AG20443 (cell line): ENCODE measurements around the gene DVL1.
A peak's percentile ranks its signal among the peaks of the same experiment; 100 is the strongest.
"Not testable (repeated sequence)": the region's sequence is repeated elsewhere in the genome, so short reads cannot be mapped to it uniquely, and the experiment has no call there.

Source experiments
- DNase-seq: peaks from one replicate; pipeline ENCODE4 v3.0.0; 2012; ENCODE audit warnings: low spot score, mixed read lengths

Gene DVL1

DNA sequence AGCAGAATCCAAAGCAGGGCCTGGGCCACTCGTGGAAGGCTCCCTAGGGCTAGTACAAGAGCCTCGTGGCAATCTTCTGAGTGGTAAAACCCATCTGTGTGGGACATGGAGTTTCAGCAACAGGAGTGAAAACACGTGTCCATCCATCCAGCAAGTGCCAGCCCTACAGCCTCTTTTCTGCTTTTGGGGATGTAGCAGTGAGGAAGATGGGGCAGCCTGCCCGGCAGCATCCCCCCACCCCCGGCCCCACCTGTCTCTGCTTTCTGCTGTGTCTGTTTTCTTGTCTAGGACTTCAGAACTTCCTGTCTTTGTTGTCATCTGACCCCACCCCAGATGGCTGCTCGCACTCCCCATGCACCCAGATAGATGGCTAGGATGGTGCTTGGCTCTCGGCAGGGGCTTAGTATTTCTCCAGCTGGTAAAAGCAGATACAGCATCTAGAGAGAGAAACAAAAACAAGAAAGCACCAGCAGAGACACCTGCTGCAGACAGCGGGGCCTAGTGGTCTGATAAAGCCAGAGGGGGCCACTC is 23.1 kb downstream of the DVL1 start:
- DNase-seq, result no peak

GRCh38 chr1:1325288-1326074 is 23.7 kb downstream of the DVL1 start:
- no peak for DNase-seq

- DNase-seq, result peak; percentile 98
Observed at GRCh38 chr1:1324524-1325287, 24.5 kb downstream of the DVL1 start, which contains the start of the genes CPTP and INTS11. TSS of gene CPTP (plus strand) at chr1:1324802. CDS start at chr1:1326911, 2,109 bp downstream. TSS of gene INTS11 (minus strand) at chr1:1324660. CDS start at chr1:1324608, 52 bp downstream.

DNA sequence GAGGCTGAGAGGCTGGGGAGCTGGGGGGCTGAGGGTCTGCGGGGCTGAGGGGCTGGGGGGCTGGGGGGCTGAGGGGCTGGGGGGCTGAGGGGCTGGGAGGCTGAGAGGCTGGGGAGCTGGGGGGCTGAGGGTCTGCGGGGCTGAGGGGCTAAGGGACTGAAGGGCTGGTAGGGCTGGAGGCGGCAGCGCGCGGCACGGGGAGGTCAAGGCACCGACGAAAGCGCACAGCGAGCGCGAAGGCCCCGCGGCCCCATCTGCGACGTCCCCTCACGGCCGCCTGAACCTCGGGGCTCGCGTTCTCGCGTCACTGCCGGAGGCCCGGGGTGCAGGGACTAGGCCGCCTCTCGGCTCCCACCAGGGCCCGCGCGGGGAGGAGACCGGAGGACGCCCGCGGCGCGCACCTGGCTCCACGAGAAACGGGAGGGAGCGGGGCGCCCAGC is 25.1 kb downstream of the DVL1 start:
- DNase-seq, result no peak

DNA sequence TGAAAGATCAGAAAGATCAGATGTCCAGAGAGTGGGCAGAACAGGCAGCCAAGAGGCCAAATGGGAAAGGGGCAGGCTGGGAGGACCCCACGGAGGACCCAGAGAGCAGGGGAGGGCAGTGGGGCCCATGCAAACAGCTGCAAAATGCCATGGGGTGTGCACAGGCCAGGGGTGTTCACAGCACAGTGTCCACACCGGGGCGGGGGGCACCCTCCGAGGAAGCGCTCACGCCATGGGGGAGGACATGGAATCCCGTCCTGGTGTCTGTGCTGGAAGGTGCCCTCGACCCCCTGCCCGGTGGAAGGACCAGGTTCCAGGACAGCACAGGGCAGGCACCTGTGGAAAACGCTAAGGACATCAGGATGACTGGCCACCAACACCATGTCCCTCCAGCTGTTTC is 26.3 kb downstream of the DVL1 start:
- DNase-seq, result no peak

DNA sequence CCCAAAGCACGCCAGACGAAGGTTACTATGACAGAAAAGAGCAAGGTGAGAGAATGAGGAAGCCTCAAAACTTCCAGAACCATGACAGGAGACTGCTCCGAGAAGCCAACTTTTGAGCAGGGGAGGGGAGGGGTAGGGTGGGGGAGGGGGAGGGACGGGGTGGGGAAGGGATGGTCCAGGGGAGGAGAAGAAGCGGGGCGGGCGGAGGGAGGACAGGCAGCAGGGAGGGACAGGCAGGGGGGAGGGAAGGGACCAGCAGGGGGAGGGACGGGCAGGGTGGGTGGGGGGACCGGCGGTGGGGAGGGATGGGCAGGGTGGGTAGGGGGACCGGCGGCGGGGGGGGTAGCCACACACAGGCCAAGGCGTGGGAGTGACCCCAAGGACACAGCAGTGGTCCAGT is 26.8 kb downstream of the DVL1 start:
- no peak for DNase-seq

GRCh38 chr1:1321477-1321876 is 27.7 kb downstream of the DVL1 start:
- no peak for DNase-seq

- DNase-seq, result no peak
Observed at GRCh38 chr1:1320666-1321448, 28.4 kb downstream of the DVL1 start.

DNA sequence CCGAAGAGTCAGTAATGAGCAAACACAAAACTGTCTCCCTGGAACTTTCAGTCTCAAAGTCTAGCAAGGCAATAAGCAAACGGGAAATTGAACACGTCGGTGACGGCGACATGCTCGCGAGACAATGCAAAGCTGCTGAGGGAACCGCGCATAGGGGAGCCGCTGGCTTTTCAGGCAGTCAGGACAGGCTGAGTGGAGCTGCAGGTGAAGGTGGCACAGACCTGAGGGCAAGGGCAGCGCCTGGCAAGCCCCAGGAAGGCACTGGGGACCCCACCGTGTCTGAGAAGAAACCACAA is 29.6 kb downstream of the DVL1 start:
- no peak for DNase-seq

- no peak for DNase-seq
Observed at GRCh38 chr1:1318777-1319645, 30.2 kb downstream of the DVL1 start.

- DNase-seq, result peak; percentile 66
Observed at GRCh38 chr1:1318131-1318652, 31.0 kb downstream of the DVL1 start.

DNA sequence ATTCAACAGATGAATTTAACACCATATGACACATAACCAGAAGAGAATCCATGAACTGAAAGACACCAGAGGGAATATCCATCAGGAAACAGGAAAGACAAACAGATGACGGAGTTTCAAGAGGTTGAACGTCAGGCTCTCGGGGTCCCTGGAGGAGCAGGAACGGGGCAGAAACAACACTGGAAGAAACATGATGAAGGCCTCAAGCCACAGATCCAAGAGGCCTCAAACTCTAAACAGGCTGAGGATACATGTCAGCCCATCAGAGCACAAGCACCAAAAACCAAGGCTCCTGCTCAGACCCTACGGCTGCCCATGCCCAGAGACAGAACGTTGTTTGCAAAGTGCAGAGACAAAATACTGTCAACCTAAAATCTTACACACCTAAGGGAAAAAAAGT is 31.8 kb downstream of the DVL1 start:
- DNase-seq, result no peak

- DNase-seq, result not testable (repeated sequence)
Observed at GRCh38 chr1:1316199-1316598, 33.0 kb downstream of the DVL1 start.

DNA sequence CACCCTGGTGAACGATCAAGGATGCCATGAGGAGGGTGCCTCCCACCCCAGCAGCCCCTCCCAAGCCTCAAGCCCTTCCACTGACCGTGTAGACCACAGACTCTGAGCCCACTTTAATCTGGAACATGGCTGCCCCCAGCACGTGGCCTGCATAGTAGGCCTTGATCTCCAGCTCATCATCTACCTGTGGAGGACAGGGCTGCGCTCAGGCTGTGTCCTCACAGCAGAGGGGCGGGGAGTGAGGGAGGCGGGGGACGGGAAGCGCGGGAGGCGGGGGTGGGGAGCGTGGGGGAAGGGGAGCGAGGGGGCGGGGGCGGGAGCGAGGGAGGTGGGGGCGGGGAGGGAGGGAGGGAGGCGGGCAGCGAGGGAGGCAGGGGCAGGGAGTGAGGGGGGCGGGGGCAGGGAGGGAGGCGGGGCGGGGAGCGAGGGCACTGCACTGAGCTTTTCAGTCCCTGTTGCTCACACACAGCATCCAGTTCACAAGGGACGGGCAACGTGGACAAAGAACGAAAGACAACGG is 33.7 kb downstream of the DVL1 start:
- DNase-seq, result no peak

DNA sequence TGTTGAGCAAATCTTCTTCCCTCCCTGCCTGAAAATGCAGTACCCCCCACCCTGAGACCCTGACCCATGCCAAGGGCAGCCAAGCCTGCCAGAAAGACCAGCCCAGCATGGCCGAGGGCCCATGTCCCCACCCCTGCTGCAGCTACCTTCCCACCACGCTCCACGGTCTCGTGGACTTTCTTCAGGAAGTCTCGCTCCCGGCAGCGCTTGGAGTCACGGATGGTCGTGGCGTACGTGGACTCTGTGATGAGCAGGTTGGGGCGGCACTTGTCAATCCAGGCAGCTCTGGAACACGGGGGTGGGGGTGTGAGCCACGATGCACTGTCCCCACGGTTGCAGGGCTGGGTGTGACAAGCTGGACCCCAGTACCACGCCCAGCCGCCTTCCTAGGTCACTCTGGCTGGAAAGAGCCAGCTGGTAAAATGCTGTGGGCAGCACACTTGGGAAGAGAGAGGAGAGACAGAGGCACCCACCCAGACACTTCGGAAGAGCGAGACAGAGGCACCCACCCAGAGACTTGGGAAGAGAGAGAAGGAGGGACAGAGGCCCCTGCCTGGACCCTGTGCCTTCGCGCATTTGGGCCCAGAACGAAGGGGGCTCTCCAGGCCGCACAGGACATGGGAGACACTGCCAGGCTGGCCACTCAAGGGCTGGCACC is 34.4 kb downstream of the DVL1 start:
- DNase-seq, result no peak

GRCh38 chr1:1314237-1314586 is 35.0 kb downstream of the DVL1 start:
- DNase-seq, result no peak

- DNase-seq, result no peak
Observed at GRCh38 chr1:1313500-1314236, 35.5 kb downstream of the DVL1 start.

GRCh38 chr1:1312450-1313314 is 36.5 kb downstream of the DVL1 start:
- DNase-seq, result no peak
